ENCODE results near the gene GSTT4. TPM values are rescaled to one million over a fixed set of nuclear protein-coding genes. Genes with fewer than 3 reads are reported as not detected.

GSTT4 gene
- total and polyA plus RNA-seq, 2 of the 13 experiments (the other 11 are each of a cell fraction or from before 2014, with no cell fraction given) = 0.59 to 0.62 TPM

- TF ChIP-seq RERE (CRISPR knock-in tag; IDR thresholded peaks at IDR 0.05; ENCODE audit: low read depth) (no peak), CENPT (CRISPR knock-in tag; IDR thresholded peaks at IDR 0.05; ENCODE audit: low read depth) (no peak), AKNA (CRISPR knock-in tag; IDR thresholded peaks at IDR 0.05; ENCODE audit: borderline replicate concordance) (no peak), ZNF674 (CRISPR knock-in tag; IDR thresholded peaks at IDR 0.05; ENCODE audit: low read depth) (no peak), IRX3 (CRISPR knock-in tag; IDR thresholded peaks at IDR 0.05; ENCODE audit: borderline replicate concordance, low read depth) (no peak), ZBTB43 (CRISPR knock-in tag; conservative IDR thresholded peaks at IDR 0.05) (0 out of 2 replicates have a peak, but pooled peaks have one; percentile 36), PTBP1 (IDR thresholded peaks at IDR 0.05; ENCODE audit: low read depth, low read length, poor library complexity, severe bottlenecking) (no peak), HOXA9 (CRISPR knock-in tag; IDR thresholded peaks at IDR 0.05; ENCODE audit: borderline replicate concordance) (no peak), ZFP82 (CRISPR knock-in tag; IDR thresholded peaks at IDR 0.05; ENCODE audit: borderline replicate concordance) (no peak), MED1 (CRISPR knock-in tag; IDR thresholded peaks at IDR 0.05) (no peak), ISX (CRISPR knock-in tag; conservative IDR thresholded peaks at IDR 0.05) (no peak), HMG20A (CRISPR knock-in tag; IDR thresholded peaks at IDR 0.05; ENCODE audit: borderline replicate concordance) (no peak), HES4 (CRISPR knock-in tag; IDR thresholded peaks at IDR 0.05; ENCODE audit: borderline replicate concordance) (no peak), EED (CRISPR knock-in tag; IDR thresholded peaks at IDR 0.05) (no peak), ZNF678 (CRISPR knock-in tag; IDR thresholded peaks at IDR 0.05) (no peak), RAD51 (IDR thresholded peaks at IDR 0.05; ENCODE audit: borderline replicate concordance) (no peak), BRCA1 (CRISPR knock-in tag; IDR thresholded peaks at IDR 0.05) (no peak), PCBP1 (IDR thresholded peaks at IDR 0.05; ENCODE audit: borderline replicate concordance, low read depth, low read length) (no peak), ZNF589 (CRISPR knock-in tag; conservative IDR thresholded peaks at IDR 0.05) (no peak), ZNF264 (CRISPR knock-in tag; IDR thresholded peaks at IDR 0.05) (no peak)
These were observed 4.8 kb upstream of the GSTT4 start (continued) for GRCh38 chr22:24010018-24010391.

All from HepG2 (cell line).